ENCODE data around the gene RPTOR.
"Not testable (repeated sequence)": the region's sequence is repeated elsewhere in the genome, so short reads cannot be mapped to it uniquely, and the experiment has no call there.

Gene RPTOR

DNA sequence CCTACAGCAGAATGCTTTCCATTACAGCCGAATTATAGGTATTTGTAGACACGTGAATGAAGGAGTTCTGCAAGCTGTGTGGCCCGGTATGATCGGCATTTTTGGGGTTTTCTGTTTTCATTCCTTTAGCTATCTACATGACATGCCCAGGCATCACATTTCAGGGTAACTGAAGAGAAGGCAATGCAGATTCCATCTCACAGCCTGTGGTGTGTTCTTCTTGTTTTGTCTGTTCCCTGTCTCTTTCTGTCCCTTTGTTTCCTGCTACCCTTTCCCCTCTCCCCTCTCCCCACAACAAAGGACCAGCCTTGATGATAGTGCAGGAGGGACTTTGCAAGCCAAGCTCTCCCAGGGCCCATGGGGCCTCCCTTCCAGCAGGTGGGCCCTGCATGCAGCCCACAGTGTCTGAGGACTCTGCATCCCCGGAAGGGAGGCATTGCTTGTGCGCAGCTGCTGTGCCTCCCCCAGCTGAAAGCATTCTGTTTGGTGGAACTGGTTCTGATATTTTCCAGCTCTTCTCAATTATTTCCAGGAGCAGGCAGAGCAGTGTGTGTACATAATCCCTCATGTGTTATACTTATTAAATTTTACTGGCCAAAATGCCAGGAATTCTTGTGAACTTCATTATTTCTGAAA, 207.4 kb downstream of the RPTOR start:
- no peak for DNase-seq

GRCh38 chr17:80753685-80754345, 209.2 kb downstream of the RPTOR start:
- DNase-seq: no peak

- no peak for DNase-seq
Measured at GRCh38 chr17:80754846-80755245, 210.2 kb downstream of the RPTOR start.

- DNase-seq: no peak
Measured at GRCh38 chr17:80755650-80756405, 211.2 kb downstream of the RPTOR start.

DNA sequence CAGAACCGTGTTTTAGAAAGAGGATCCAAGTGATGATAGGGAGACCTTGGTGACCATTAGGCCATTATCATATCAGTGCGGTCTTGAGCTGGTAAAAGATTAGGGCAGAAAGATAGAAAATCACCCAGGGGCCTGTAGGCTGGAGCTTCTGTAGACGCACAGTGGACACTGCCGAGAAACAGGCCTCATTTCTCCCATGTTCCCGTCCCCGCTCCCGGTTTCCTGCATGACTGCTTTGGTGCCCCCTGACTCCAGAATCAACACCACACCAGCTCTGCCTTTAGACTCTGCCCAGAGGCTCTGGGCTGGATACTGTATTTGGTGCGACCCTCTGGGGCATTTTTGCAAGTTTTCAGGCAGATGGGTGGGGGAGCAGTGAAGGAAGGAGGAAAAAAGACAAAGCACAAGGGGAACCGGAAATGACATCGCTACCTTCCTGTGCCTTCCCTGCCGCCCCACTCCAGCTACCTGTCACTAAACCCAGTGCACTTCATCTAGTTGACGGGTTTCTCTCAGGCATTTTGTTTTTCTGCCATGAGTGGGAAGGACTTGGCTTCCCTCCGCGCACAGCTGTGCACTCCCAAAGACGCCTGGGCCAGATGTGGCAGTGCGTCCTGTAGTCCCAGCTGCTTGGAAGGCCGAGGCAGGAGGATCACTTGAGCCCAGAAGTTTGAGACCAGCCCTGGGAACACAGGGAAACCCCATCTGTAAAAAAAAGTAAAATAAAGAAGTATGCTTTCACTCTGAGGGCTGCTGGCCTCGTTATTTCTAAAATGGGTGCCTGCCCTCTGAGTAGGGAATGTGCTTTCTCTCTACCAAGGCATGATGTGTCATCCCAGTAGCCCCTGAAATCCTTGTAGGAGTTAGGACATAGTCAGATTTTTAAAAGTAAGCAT, 214.1 kb downstream of the RPTOR start:
- no peak for DNase-seq

DNA sequence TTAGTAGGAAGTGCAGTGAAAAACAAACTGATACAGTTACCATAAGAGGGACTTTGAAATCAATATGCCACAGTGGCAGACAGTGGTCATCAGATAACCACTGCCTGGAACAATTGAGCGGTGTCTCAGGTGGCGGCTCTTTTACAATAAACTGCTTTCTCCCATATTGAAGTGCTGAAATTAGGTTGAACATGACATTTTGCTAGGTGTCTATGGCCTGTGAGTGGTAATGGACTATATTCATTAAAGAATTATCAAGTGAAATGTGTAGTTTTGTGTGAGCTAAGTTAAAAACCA, 214.7 kb downstream of the RPTOR start:
- DNase-seq: no peak

- DNase-seq: no peak
Measured at GRCh38 chr17:80760511-80760911, 215.9 kb downstream of the RPTOR start.

- DNase-seq: peak; percentile 72
Measured at GRCh38 chr17:80761110-80761871, 216.7 kb downstream of the RPTOR start.

GRCh38 chr17:80762076-80762475, 217.4 kb downstream of the RPTOR start:
- no peak for DNase-seq

- DNase-seq: no peak
Measured at GRCh38 chr17:80763293-80763867, 218.7 kb downstream of the RPTOR start.

DNA sequence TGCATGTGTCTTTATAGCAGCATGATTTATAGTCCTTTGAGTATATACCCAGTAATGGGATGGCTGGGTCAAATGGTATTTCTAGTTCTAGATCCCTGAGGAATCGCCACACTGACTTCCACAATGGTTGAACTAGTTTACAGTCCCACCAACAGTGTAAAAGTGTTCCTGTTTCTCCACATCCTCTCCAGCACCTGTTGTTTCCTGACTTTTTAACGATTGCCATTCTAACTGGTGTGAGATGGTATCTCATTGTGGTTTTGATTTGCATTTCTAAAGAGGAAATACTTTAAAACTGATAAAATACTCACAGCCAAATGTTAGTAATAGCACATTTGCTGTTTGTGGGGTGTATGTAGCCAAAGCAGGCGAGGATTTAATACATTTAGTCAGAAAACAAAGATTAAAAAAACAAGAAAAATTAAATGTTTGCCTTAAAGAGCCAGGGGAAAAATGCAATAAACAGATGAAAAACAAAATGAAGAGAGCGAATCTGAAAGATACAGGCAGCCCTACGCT, 220.0 kb downstream of the RPTOR start:
- DNase-seq: not testable (repeated sequence)

- no peak for DNase-seq
Measured at GRCh38 chr17:80765241-80765961, 220.8 kb downstream of the RPTOR start.

GRCh38 chr17:80766290-80766855, 221.7 kb downstream of the RPTOR start:
- DNase-seq: no peak

DNA sequence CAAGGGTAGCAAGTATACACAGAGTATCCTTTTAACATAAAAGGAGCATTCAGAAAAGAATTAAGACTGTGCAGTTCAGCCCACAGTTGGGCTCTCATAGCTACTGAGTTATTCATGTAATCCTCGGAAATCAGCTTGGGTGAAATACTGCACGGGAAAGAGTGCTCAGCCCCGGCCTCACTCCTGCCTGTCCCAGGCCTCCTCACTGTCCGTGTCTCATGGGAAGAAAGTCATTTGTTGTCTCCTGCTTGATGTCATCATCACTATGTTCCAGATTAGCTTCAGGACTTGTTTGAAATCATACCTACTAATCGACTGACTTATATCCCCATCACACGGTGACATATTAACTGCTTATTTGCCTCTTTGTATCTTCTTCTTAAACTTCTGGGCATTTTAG, 223.8 kb downstream of the RPTOR start:
- no peak for DNase-seq

DNA sequence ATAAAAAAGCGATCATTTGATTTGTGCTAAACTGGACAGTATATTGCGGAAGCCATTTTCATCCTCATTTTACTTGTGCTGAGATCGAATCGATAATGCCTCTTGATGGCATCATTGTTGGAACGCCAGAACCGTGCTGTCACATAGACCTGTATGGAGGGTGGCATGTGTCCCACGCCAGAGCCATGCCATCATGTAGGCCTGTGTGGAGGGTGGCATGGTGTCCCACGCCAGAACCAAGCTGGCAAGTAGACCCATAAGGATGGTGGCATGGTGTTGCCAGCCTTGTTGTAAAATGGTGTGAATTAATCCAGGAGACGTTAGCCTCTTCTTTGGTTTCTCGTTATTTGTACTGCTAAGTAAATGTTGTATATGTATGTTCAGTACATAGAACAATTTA, 224.3 kb downstream of the RPTOR start:
- no peak for DNase-seq

- no peak for DNase-seq
Measured at GRCh38 chr17:80769516-80769915, 224.9 kb downstream of the RPTOR start.

DNA sequence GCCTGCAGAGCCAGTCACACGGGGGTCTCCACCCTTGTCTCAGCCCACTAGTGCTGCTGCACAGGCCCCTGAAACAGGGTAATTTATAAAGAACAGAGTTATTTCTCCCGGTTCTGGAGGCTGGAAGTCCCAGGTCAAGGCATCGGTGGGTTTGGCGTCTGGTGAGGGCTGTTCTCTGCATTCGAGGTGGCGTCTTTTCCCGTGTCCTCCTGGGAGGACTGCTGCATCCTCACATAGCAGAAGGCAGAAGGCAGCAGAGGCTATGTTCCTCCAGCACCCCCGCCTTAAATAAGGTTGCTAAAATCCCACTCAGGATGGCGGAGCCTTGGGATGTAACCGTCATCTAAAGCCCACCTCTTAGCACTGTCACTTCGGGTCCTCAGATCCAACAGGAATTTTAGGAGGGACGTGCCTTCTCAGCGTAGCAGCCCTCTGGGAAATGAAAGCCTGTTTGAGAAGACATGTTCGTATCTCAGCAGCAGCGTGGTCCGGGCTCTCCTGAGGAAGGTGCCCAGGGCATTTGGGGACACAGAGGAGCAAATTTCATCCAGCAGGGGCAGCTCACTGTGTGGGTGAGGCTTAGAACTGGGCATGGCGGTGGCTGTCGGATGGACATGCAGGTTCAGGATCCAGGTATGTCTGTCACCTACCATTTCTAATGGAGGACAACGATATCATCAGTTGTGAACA, 225.4 kb downstream of the RPTOR start:
- no peak for DNase-seq

DNA sequence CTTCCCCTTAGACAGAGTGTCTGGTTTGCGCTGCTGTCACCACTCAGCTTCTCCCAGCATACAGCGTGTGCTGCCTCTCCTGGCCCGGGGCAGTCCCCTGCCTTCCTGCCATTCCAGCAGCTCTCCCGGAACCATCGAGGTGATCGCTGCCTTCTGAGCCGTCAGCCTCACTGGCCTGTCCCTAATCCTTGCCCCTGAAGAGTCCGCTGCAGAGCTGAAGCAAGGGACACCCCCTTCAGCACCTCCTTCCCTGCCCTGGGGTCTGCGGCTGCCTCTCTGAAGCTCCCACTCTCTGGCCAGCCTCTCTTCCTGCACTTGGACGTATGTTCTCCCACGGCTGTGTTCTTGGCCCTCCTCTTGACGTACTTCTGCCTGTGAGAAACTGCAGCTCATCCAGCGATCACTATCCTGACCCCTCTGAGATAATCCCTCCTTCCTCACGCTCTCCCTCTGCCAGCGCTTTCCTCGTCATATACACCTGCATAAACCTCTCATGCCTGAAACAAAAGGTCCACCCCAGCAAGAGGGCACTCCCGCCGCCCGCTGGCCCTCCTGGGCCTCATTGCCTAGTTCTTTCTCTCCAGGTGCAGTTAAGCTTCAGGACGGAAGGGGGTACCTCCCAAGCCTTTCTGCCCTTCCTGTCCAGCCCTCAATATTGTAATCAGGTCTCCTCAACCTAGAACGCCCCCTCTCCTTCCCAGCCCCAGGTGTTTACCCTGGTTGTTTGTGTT, 226.4 kb downstream of the RPTOR start:
- no peak for DNase-seq

DNA sequence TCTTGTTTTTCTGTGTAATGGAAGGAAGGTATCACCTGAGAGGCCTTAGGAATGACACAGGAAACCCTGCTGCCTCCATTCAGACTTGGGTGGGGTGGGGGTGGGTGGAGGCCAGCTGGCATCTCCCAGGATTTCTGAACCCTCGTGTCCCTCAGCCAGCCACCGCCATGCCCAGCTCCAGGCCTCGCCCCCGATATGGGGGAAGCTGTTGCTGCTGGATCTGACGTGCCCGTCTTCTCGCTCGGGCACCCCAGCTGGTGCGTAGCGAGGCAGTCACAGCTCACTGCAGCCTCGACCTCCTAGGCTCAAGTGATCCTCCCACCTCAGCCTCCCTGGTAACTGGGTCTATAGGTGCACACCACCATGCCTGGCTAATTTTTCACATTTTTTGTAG, 227.0 kb downstream of the RPTOR start:
- no peak for DNase-seq

- DNase-seq: no peak
Measured at GRCh38 chr17:80772906-80773242, 228.2 kb downstream of the RPTOR start.

Measured in stimulated activated CD4-positive, alpha-beta T cell treated with anti-CD3 and anti-CD28 coated beads, Interleukin-4, amount 100 ng/mL, for 1 hour (primary cell).